Nephron (organoid): ENCODE measurements around the gene MAPK4.

ENCODE experiments used
- H3K27ac Mint-ChIP-seq, 3 experiments: 2 replicates each; pipeline ENCODE4 v1.8.0; 2020; ENCODE audit warnings: mixed read lengths in 3 of 3, mild to moderate bottlenecking in 2 of 3, moderate library complexity in 1 of 3
- H3K27me3 Mint-ChIP-seq: 2 replicates; pipeline ENCODE4 v1.8.0; 2021; ENCODE audit warnings: low read depth, mild to moderate bottlenecking, moderate library complexity, mixed read lengths
- H3K36me3 Mint-ChIP-seq: 2 replicates; pipeline ENCODE4 v1.8.0; 2020; ENCODE audit warnings: low read depth, mixed read lengths
- H3K4me1 Mint-ChIP-seq: 2 replicates; pipeline ENCODE4 v1.8.0; 2020; ENCODE audit warnings: mixed read lengths
- H3K4me3 Mint-ChIP-seq, 3 experiments: 2 replicates each; pipeline ENCODE4 v1.8.0; 2020; ENCODE audit warnings: mild to moderate bottlenecking in 3 of 3, mixed read lengths in 3 of 3, moderate library complexity in 2 of 3
- H3K9me3 Mint-ChIP-seq: 2 replicates; pipeline ENCODE4 v1.8.0; 2020; ENCODE audit warnings: mixed read lengths
- CTCF ChIP-seq, 3 experiments: fragments of 200-600 bp; sonication (generic); IDR thresholded peaks; one replicate each; pipeline ENCODE4 v1.5.0; 2021; ENCODE audit warnings: antibody characterized with exemption in 3 of 3; ENCODE audit not compliant: unreplicated experiment in 3 of 3

The MAPK4 gene

GRCh38 chr18:50748243-50749229 lies 188.6 kb downstream of the MAPK4 start:
- Mint-ChIP-seq H3K9me3 (peaks cover 6% of the 10 kb centered on the region), H3K27me3 (no peaks in the 10 kb centered on the region), H3K36me3 (no peaks in the 10 kb centered on the region), H3K4me3 (peak overlapping the region; percentile 17 to 52 (median 38)), H3K27ac (peak overlapping the region; percentile 85 to 89 (median 89)), H3K4me1 (peaks cover 79% of the 10 kb centered on the region)
- no peak for TF ChIP-seq CTCF (IDR thresholded peaks at IDR 0.05; ENCODE audit: unreplicated experiment in 3 of 3)

- Mint-ChIP-seq H3K9me3 (no peaks in the 10 kb centered on the region), H3K36me3 (no peaks in the 10 kb centered on the region), H3K27me3 (no peaks in the 10 kb centered on the region), H3K27ac (peak overlapping the region; percentile 60 to 89 (median 89)), H3K4me3 (no peak overlapping the region), H3K4me1 (peaks cover 70% of the 10 kb centered on the region)
- TF ChIP-seq CTCF (IDR thresholded peaks at IDR 0.05; ENCODE audit: unreplicated experiment in 3 of 3), result no peak
These were observed 189.5 kb downstream of the MAPK4 start for GRCh38 chr18:50749421-50749820.

- H3K27ac Mint-ChIP-seq, result peak overlapping the region in 2 of 3 experiments; percentile 60 to 89
- H3K36me3 Mint-ChIP-seq, result no peaks in the 10 kb centered on the region
- TF ChIP-seq CTCF (IDR thresholded peaks at IDR 0.05; ENCODE audit: unreplicated experiment in 3 of 3), result no peak
- no peaks in the 10 kb centered on the region for H3K9me3 Mint-ChIP-seq
- peaks cover 65% of the 10 kb centered on the region for H3K4me1 Mint-ChIP-seq
- no peak overlapping the region for H3K4me3 Mint-ChIP-seq
- H3K27me3 Mint-ChIP-seq, result peaks cover 3% of the 10 kb centered on the region
These were observed 190.1 kb downstream of the MAPK4 start for GRCh38 chr18:50749945-50750344.

- no peaks in the 10 kb centered on the region for H3K9me3 Mint-ChIP-seq
- H3K27ac Mint-ChIP-seq, result no peak overlapping the region
- no peak for TF ChIP-seq CTCF (IDR thresholded peaks at IDR 0.05; ENCODE audit: unreplicated experiment in 3 of 3)
- peaks cover 61% of the 10 kb centered on the region for H3K4me1 Mint-ChIP-seq
- H3K4me3 Mint-ChIP-seq, result no peak overlapping the region
- H3K27me3 Mint-ChIP-seq, result peaks cover 3% of the 10 kb centered on the region
- no peaks in the 10 kb centered on the region for H3K36me3 Mint-ChIP-seq
These were observed 190.7 kb downstream of the MAPK4 start for GRCh38 chr18:50750546-50750945.

- peak overlapping the region in 1 of 3 experiments; percentile 8 for H3K4me3 Mint-ChIP-seq
- peak overlapping the region in 2 of 3 experiments; percentile 65 to 70 for H3K27ac Mint-ChIP-seq
- no peaks in the 10 kb centered on the region for H3K9me3 Mint-ChIP-seq
- H3K4me1 Mint-ChIP-seq, result peaks cover 58% of the 10 kb centered on the region
- peaks cover 3% of the 10 kb centered on the region for H3K27me3 Mint-ChIP-seq
- H3K36me3 Mint-ChIP-seq, result no peaks in the 10 kb centered on the region
- no peak for TF ChIP-seq CTCF (IDR thresholded peaks at IDR 0.05; ENCODE audit: unreplicated experiment in 3 of 3)
These were observed 191.6 kb downstream of the MAPK4 start for GRCh38 chr18:50751490-50751889.
